HG03342 (cell line): ENCODE results near the gene GPR183.

Experiments
- ATAC-seq: cut with Tn5 transposase; IDR thresholded peaks from one replicate; pipeline ENCODE4 v1.9.1; 2021; ENCODE audit warnings: mild to moderate bottlenecking, moderate library complexity; ENCODE audit not compliant: unreplicated experiment

Gene GPR183

DNA sequence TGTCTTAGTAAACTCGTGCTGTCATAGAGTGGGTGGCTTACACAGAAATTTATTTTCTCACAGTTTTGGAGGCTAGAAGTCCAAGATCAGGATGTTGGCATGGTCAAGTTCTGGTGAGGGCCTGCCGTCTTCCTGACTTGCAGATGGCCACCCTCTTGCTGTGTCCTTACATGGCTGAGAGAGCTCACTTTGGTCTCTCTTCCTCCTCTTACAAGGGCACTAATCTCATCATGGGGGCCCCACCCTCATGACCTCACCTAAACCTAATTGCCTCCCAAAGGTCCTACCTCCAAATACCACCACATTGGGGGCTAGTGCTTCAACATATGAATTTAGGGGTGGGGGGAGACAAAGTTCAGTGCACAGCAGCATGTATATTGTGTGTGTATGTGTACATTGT is 34.7 kb downstream of the GPR183 start:
- ATAC-seq: no peak

- ATAC-seq: no peak
Measured at GRCh38 chr13:99271249-99271648, 36.0 kb downstream of the GPR183 start.

- no peak for ATAC-seq
Measured at GRCh38 chr13:99270518-99270917, 36.7 kb downstream of the GPR183 start.

- peak; percentile 71 for ATAC-seq
Measured at GRCh38 chr13:99269627-99270241, 37.5 kb downstream of the GPR183 start.

DNA sequence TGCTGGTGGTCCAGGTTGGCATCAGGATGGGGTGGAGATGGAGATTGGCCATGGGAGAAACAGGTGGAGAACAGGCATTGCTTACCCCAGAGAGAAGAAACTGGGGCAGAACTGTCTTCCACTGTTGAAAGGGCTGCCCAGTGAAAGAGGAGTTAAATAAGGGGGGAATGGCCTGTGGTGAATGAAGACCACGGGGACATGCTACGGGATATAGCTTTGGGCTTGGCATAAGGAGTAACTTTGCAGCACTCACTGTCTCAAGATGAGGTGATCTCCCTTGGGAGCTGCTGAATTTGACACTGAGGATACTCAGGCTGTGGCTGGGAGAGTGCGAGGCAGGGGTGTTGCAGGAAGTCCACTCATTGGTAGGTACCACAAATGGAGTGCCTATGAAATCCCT is 38.4 kb downstream of the GPR183 start:
- no peak for ATAC-seq

GRCh38 chr13:99267927-99268326 is 39.3 kb downstream of the GPR183 start:
- ATAC-seq: no peak

GRCh38 chr13:99266827-99267226 is 40.4 kb downstream of the GPR183 start:
- ATAC-seq: no peak

GRCh38 chr13:99265821-99266426 is 41.3 kb downstream of the GPR183 start:
- ATAC-seq: no peak

GRCh38 chr13:99265162-99265800 is 41.9 kb downstream of the GPR183 start:
- no peak for ATAC-seq

DNA sequence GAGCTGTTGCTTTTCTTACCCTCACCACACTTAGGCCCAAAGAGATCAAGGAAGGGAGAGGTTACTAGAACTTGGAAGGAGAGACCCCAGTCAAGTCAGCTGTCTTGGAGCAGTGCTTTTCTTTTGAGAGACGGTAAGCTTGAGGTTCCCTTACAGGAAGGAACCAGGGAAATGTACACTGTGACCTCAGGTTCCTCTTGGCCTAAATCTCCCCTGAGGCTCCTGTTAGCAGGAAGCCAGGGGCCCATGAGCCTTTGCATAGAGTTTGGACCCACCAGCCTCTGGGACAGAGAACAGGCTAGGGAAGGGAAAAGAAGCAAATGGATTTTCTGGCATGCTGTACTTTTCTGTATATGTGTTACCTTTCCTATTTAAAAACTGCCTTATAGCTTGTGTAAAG is 43.1 kb downstream of the GPR183 start:
- no peak for ATAC-seq

- ATAC-seq: no peak
Measured at GRCh38 chr13:99263126-99263785, 43.9 kb downstream of the GPR183 start.

GRCh38 chr13:99261059-99261458 is 46.1 kb downstream of the GPR183 start:
- ATAC-seq: no peak

- ATAC-seq: no peak
Measured at GRCh38 chr13:99260216-99260615, 47.0 kb downstream of the GPR183 start.

DNA sequence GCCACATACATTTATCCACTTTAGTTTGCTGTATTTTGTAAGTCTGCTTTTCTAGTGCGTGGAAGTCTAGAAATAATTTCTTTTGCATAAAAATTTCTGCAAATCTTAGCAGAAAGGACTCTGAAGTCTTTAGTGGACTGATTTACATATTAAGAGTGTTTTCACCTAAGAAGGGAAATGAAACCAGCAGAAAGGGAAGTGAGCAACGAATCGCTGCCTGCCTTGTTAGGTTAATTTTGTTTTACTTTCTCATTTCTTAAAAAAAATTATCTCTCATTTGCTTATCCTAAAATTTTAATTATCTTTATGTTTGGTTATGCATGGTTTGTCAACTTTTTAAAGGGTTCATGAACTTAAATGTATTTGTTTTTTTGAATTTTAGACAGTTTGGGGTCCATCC is 48.3 kb downstream of the GPR183 start:
- peak; percentile 74 for ATAC-seq

DNA sequence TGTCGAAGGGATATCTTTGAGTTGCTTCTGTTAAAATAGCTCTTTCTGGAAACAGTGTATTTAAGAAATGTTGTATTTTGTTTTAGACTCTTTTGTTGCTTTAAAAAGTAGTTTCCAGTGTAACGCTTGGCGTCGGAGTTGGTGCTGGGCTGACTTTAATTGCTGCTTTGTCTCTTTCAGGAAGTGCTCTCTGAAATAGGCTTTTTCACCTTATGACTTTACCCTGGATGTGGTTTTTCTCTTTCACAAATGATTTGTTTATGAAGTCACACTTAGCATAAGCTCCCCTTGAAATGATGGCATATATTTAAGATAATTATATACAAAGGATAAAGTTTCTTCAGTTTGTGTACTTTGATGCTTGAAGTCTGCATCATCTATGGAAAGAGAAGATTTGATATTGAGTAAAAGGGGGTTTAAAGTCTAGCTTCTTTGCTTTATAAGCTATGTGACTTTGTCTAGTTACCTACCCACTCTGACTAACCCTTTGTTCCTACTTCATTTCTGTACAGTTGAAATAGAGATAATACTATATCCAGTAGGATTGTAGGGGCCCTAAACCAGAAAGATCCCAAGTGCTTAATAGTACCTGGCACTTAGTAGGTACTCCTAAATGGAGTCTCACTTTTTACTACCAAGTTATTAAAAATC is 48.9 kb downstream of the GPR183 start, which contains the start of gene GPR18:
Gene GPR18 (minus strand): TSS at position 170 of the 651 bp plus-strand sequence. CDS start 2,507 bp downstream, outside the sequence.
- ATAC-seq: peak; percentile 84

- no peak for ATAC-seq
Measured at GRCh38 chr13:99257291-99257690, 49.9 kb downstream of the GPR183 start.

DNA sequence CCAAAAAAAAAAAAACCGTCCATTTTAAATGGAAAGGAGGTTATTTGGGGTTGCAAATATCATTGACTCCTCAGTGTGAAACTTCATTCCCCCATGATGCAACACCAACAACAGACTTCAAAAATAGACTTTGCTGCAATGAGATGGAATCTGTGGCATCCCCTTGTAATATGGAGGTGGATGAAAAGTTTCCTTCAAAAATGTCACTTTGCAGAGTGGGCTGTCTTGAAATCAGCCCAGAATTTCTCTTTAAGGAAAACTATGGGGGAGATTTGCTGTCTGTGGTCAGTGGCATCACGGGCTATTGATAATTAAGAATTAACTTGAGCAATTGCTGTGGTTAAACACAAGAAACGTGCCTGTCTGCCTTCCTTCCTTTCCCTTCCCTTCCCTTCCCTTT is 50.5 kb downstream of the GPR183 start:
- no peak for ATAC-seq

DNA sequence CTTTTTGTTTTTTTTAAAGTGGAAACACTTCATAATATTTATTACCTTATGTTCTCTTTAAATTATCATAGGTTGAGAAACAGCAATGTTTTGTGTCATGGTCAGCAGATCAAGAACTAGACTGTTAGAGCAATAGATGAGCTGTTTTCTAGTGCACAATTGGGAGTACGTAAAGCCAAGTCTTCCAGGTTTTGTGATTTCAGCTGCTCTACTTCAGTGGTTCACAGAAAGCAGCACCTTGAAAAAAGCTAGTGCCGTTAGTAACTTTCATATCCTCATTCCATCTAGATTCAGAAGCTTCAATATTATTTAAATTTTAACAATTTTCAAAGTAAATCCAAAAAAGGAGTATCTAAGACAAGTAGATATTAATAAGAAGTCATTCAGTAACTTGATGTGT is 50.9 kb downstream of the GPR183 start:
- ATAC-seq: no peak

DNA sequence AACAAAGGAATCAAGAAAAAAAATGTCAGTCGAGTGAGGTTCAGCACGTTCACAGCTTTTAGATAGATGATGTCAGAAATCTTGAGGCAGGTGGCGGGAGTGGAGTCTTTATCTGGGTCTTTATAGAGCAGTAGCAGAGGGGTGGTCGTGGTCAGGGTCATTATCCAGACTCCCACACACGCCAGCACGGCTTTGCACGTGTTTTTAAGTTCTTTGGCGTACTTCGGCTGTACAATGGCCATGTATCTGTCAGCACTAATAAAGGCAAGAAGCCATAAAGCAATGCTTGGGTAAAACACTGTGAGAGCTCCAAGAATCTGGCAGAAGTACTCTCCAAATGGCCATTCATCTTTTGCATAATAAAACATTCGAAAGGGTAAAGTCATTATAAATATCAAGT is 51.9 kb downstream of the GPR183 start:
- ATAC-seq: no peak

DNA sequence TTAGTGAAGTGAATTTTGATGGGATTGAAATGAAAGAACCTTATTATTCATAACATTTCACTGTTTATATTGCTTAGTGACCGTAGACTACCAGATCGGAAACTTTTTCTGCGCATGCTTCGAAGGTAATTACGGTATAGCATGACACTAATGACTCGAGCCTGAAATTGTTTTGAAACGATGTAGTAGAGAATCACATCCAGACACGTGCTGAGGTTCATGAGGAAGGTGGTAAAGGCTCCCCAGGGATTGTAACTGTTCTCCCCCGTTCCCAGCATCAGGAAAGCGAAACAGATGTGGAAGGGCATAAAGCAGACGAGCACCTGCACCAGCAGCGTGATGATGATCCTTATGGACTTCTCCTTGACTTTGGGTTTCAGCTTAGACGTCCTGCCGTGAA is 52.4 kb downstream of the GPR183 start:
- no peak for ATAC-seq

DNA sequence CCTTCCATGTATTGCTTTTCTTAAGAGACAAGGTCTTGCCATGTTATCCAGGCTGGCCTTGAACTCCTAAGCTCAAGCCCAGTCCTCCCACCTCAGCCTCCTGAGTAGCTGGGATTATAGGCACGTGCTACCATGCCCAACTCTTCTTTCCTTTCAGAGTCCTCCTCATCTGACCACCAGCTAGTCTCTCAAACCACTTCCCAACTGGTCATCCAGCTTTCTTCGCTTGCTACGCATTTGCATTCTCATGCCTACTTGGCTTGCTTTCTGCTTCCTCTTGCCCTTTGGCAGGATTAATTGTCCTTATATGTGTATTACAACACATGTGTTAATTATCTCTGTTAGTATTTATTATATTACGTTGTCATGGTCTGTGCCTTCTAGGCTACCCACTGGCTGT is 55.3 kb downstream of the GPR183 start:
- ATAC-seq: no peak
